Stomach (tissue), 9 donors: ENCODE results near the gene VTI1A. TPM values are rescaled to one million over a fixed set of nuclear protein-coding genes. Genes with fewer than 3 reads are reported as not detected.

ENCODE experiments used
- DNase-seq, 2 donors: peaks; one replicate each; pipeline versions ENCODE4 v3.0.0 to v3.0.0-alpha.2; 2013 to 2019
- H3K27ac ChIP-seq, 5 donors: fragments of 200-600 bp in 4 of 5; sonication (generic) in 4 of 5; one replicate each; pipeline ENCODE4 v1.5.1; 2013 to 2019; ENCODE audit warnings: mild to moderate bottlenecking in 1 of 5, moderate library complexity in 1 of 5
- H3K27me3 ChIP-seq, 3 donors: fragments of 200-600 bp; sonication (generic); one replicate each; pipeline ENCODE4 v1.5.1; 2017 to 2019; ENCODE audit warnings: mixed run types in 1 of 3
- H3K36me3 ChIP-seq, 4 donors: fragments of 200-600 bp; sonication (generic); 1 replicate in 3 of 4; 2 replicates in 1 of 4; pipeline ENCODE4 v1.5.1; 2016 to 2019
- H3K4me1 ChIP-seq, 4 donors: fragments of 200-600 bp; sonication (generic); one replicate each; pipeline ENCODE4 v1.5.1; 2016 to 2019
- H3K4me3 ChIP-seq, 4 donors: fragments of 200-600 bp; sonication (generic) in 3 of 4; one replicate each; pipeline ENCODE4 v1.5.1; 2016 to 2019; ENCODE audit warnings: mild to moderate bottlenecking in 1 of 4
- H3K9me3 ChIP-seq, 4 donors: fragments of 200-600 bp; sonication (generic); one replicate each; pipeline ENCODE4 v1.5.1; 2016 to 2019
- CTCF ChIP-seq, 7 experiments: fragments of 450-650 bp in 4 of 7; fragments of 200-600 bp in 3 of 7; sonication (generic) in 3 of 7; IDR thresholded peaks; one replicate each; pipeline ENCODE4 v1.5.1; 2016 to 2019; ENCODE audit warnings: antibody characterized with exemption in 7 of 7, control low read depth in 2 of 7, mild to moderate bottlenecking in 1 of 7
- EP300 ChIP-seq: sonication (generic); formaldehyde crosslinking; IDR thresholded peaks from one replicate; pipeline ENCODE4 v1.6.1; 2017; ENCODE audit warnings: antibody characterized with exemption
- POLR2A ChIP-seq, 4 donors: fragments of 450-650 bp; IDR thresholded peaks; one replicate each; pipeline ENCODE4 v1.6.1; 2016; ENCODE audit warnings: antibody characterized with exemption in 4 of 4, control low read depth in 2 of 4, mild to moderate bottlenecking in 1 of 4, moderate library complexity in 1 of 4
- POLR2AphosphoS5 ChIP-seq, 3 donors: sonication (generic); formaldehyde crosslinking; IDR thresholded peaks; one replicate each; pipeline ENCODE4 v1.6.1; 2016; ENCODE audit warnings: antibody characterized with exemption in 3 of 3
- WGBS, 5 donors: extraction: QIAGEN DNeasy Blood & Tissue Kit in 3 of 5; methylation state at CpG; one replicate each; pipeline versions ENCODE4 v1.1.5 to v1.1.7; 2013 to 2018; 5-methylcytosine and 5-hydroxymethylcytosine counted together
- intact Hi-C: fragments of 100-400 bp; cut with DNase I; formaldehyde crosslinking; loops from one replicate; pipeline ENCODE4 v1.15.1; 2023; ENCODE audit warnings: low total_unique reads
- polyA plus RNA-seq, 3 donors: library from polyadenylated mRNA; stranded (reverse); fragments of 200-250 nt; gene quantifications; one replicate each; pipeline ENCODE4 v1.2.3, GENCODE V29; 2013
- total RNA-seq, 5 donors: library from RNA; depleted of rRNA; stranded (reverse); fragments of >200 nt; gene quantifications; one replicate each; pipeline versions ENCODE4 v1.1.0 to v1.2.3, GENCODE V29; 2014 to 2016
- donor health status: healthy with polysubstance abuse.
- donor health status: Bipolar disorder and iron deficiency.
- donor health status: healthy.

Gene VTI1A
- total and polyA plus RNA-seq, 8 donors: 6.5 to 222 (median 57.4) TPM

- no peaks in the 10 kb centered on the region for H3K9me3 ChIP-seq
- no peak overlapping the region for H3K4me3 ChIP-seq
- intact Hi-C loops: no loop called here
- H3K27me3 ChIP-seq: no peaks in the 10 kb centered on the region
- H3K36me3 ChIP-seq: no peaks in the 10 kb centered on the region
- no peak overlapping the region for H3K27ac ChIP-seq
- H3K4me1 ChIP-seq: peaks cover 0 to 4% (median 0%) of the 10 kb centered on the region in 4 donors
- no peak for DNase-seq
- 57 to 75% (median 63%) methylated on average over 5 of the region's 5 CpGs for WGBS, 5 donors
- TF ChIP-seq POLR2AphosphoS5 (IDR thresholded peaks at IDR 0.05): no peak
- no peak for TF ChIP-seq EP300
- no peak for TF ChIP-seq POLR2A (IDR thresholded peaks at IDR 0.05)
- no peak for TF ChIP-seq CTCF (IDR thresholded peaks at IDR 0.05)
These were observed 72.2 kb downstream of the VTI1A start for GRCh38 chr10:112519133-112519761.

GRCh38 chr10:112520914-112521313 is 73.9 kb downstream of the VTI1A start:
- Histone ChIP-seq H3K4me1 (peaks cover 0 to 4% (median 0%) of the 10 kb centered on the region in 4 donors), H3K4me3 (no peak overlapping the region), H3K36me3 (no peaks in the 10 kb centered on the region), H3K9me3 (no peaks in the 10 kb centered on the region), H3K27me3 (no peaks in the 10 kb centered on the region), H3K27ac (no peak overlapping the region)
- 59 to 91% (median 71%) methylated on average over 1 of the region's 1 CpG for WGBS, 5 donors
- intact Hi-C loops: no loop called here
- no peak for TF ChIP-seq EP300
- no peak for TF ChIP-seq CTCF (IDR thresholded peaks at IDR 0.05)
- TF ChIP-seq POLR2A (IDR thresholded peaks at IDR 0.05): no peak
- TF ChIP-seq POLR2AphosphoS5 (IDR thresholded peaks at IDR 0.05): no peak
- DNase-seq: no peak

DNA sequence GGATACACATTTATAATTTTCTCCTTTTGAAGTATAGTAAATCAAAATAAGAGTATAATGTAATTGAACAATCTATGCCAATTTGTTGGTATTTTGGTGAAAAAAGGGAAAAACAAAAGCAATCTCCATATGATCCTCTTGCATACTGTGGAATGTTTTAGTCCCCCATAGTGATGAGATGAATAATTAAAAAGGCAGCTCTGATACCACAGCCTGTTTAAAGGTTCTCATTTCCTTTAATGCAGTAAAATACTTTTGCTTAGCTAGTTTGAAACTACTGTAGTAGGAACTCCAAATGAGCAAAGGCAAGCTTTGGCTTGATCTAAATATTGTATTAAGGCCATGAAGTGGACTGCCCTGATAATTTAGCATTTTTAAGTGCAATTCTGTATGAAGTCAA is 77.6 kb downstream of the VTI1A start:
- no peak overlapping the region for H3K4me3 ChIP-seq
- H3K9me3 ChIP-seq: no peaks in the 10 kb centered on the region
- no peak overlapping the region for H3K27ac ChIP-seq
- no peak for DNase-seq
- no peaks in the 10 kb centered on the region for H3K27me3 ChIP-seq
- no peaks in the 10 kb centered on the region for H3K36me3 ChIP-seq
- TF ChIP-seq EP300: no peak
- TF ChIP-seq POLR2AphosphoS5 (IDR thresholded peaks at IDR 0.05): no peak
- no peak for TF ChIP-seq POLR2A (IDR thresholded peaks at IDR 0.05)
- TF ChIP-seq CTCF (IDR thresholded peaks at IDR 0.05): no peak
- intact Hi-C loops: no loop called here
- peaks cover 0 to 14% (median 0%) of the 10 kb centered on the region in 4 donors for H3K4me1 ChIP-seq

DNA sequence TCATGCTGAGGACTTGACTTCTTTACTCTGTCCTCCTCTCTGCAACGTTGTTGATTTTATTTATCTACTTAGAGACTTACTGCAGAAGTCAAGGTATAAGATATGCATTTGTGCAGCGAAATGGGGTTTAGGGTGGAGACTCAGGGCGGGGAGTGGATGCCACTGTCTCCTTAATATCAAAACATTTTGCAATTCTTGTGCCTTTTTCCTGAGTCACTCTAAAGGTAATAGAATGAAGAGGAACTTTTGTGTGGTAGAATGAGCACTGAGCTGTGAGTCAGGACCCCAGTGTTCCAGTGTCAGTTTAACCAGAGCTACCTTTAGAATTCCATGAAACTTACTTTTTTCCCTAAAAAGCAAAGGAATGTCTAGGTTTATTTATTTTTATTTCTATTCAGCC is 78.2 kb downstream of the VTI1A start:
- Histone ChIP-seq H3K27ac (no peak overlapping the region), H3K4me1 (peaks cover 0 to 12% (median 0%) of the 10 kb centered on the region in 4 donors), H3K27me3 (no peaks in the 10 kb centered on the region), H3K9me3 (no peaks in the 10 kb centered on the region), H3K4me3 (no peak overlapping the region), H3K36me3 (no peaks in the 10 kb centered on the region)
- no peak for TF ChIP-seq POLR2A (IDR thresholded peaks at IDR 0.05)
- TF ChIP-seq CTCF (IDR thresholded peaks at IDR 0.05): no peak
- TF ChIP-seq POLR2AphosphoS5 (IDR thresholded peaks at IDR 0.05): no peak
- no peak for TF ChIP-seq EP300
- intact Hi-C loops: no loop called here
- DNase-seq: no peak
- WGBS, 5 donors: 53 to 72% (median 67%) methylated on average over 3 of the region's 3 CpGs
